ENCODE results near the gene CALCB.

Gene CALCB

DNA sequence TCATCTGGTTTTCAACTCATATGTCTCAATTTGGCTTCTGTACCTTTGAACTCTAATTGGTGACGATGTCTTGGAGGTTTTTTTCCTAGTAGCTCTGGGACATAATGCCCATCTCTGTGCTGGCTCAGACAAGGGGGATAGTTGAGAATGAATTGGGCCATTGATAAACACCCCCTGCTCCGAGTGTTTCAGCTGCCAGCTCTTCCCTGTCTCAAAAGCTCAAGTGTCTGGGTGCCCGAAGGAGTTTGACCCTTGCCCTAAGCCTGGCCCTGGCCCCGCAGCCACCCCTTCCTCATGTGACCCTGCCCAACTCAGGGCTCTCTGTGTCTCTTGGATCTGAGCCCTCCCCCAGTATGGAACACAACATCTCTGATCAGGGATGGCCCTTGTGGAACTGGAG lies 44.4 kb downstream of the CALCB start:
- in situ Hi-C loops (cut with MboI; ENCODE audit: low sequenced_read_pairs) = no loop called here

DNA sequence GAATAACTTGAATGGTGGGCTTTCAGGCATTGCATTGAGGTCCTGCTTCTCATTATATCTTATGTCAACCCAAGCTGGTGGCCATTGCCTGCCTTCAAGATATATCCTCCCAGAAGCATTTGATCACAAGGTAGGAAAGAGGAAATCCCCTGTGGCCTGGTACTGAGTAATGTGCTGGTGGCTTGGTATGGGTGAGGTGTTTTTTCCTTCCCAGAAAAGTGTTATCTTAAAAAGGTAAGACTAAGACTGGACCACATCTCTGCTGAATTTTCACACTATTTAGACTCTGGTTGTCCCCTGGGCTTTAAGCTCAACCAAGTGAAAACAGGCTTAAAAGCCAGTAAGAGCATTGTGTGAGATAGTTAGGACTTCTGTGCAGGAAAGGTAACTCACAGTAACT lies 45.0 kb downstream of the CALCB start:
- in situ Hi-C loops (cut with MboI; ENCODE audit: low sequenced_read_pairs) = no loop called here

DNA sequence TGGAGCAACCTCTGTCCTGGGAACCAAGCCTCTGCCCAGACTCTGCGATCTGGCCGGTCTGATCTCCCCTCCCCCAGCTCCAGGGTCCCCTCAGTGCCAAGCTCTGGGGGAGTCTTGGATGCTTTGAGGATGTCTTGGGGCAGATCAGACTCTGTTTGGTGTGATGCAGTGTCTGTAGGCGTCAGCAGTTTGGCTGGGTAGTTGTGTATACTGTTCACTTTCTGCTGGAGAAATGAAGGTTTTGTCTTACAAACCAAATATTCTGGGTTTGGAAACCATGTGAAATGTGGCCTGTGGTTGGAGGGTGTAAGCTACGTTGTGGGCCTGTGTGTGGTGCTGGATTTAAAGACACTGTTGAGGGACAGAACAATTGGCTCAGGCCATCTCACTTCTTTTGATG lies 46.0 kb downstream of the CALCB start:
- in situ Hi-C loops (cut with MboI; ENCODE audit: low sequenced_read_pairs) = no loop called here

- in situ Hi-C loops (cut with MboI; ENCODE audit: low sequenced_read_pairs) = no loop called here
Measured at GRCh38 chr11:15119826-15120225, 46.4 kb downstream of the CALCB start.

DNA sequence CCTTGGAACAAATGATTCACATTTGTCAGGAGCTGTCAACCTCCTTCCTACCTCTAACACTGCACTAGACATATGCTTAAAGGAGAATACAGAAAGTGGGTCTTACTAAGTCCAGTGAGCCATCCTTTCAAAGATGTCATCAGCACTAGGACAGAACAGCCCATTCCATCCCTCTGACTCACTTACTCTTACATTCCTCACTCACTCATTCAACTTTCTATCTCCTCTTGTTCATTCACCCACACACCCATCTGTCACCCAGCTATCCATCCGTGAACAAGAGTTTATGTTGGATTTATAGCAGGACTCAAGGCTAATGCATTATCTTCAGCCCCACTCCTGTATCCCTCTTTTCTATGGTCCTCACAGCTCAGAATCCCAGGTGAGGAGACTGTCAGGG lies 50.5 kb downstream of the CALCB start:
- in situ Hi-C loops (cut with MboI; ENCODE audit: low sequenced_read_pairs) = no loop called here

DNA sequence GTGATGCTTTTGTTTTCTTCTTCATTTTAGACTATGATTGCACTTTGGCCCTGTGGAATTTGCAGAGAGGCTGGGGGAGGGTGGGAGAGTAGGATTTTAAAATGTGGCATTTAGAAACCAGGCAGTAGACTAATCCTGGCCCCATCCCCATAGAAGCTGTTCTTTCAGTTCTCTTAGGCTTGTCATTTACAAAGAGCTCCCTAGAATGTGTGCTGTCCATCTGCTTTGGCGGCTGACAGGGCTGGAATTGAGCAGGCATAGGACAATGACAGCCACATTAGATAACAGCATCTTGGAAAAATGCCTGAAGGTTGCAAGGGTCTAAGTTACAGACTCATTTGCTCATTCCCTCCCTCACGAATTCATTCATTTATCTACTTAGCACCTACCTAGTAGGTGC lies 51.1 kb downstream of the CALCB start:
- in situ Hi-C loops (cut with MboI; ENCODE audit: low sequenced_read_pairs) = no loop called here

DNA sequence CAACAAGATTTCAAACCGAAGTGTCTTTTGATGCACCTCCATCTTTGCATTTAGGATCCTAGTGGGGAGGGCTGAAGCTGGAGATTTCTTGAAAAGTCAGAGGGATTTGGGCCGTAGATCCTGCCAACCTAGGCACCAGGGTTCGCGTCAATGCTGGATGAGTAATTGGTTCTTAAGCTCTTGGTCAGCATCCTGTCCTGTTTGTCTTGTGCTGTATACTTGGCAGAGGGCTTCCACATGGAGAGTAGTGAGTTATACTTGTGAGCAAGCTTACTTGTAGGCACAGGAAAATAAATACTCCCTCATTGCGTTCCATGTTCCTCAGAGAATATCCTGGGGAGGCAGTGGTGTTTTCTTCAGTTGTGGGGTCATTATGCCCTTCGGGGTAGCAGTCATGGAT lies 53.9 kb downstream of the CALCB start:
- in situ Hi-C loops (cut with MboI; ENCODE audit: low sequenced_read_pairs) = no loop called here

All from HL-60/S4 (cell line).